Fibroblast of lung (primary cell): ENCODE data around the gene LRMDA.

Source experiments
- CTCF ChIP-seq, 2 donors: IDR thresholded peaks in 1 of 2; conservative IDR thresholded peaks in 1 of 2; 1 replicate in 1 of 2; 2 replicates in 1 of 2; pipeline ENCODE4 v1.5.1; 2011 to 2012; ENCODE audit warnings: low read length in 2 of 2, control low read depth in 1 of 2, inconsistent platforms in 1 of 2, low read depth in 1 of 2, mild to moderate bottlenecking in 1 of 2
- EZH2 ChIP-seq: IDR thresholded peaks from 2 replicates; pipeline ENCODE4 v1.5.1; 2012; ENCODE audit warnings: low read length, control low read depth, mild to moderate bottlenecking; ENCODE audit errors: missing control alignments

- TF ChIP-seq CTCF (conservative IDR thresholded peaks at IDR 0.05 in 1 of 2, IDR thresholded peaks at IDR 0.05 in 1 of 2; ENCODE audit: low read depth in 1 of 2, low read length in 2 of 2): no peak
- TF ChIP-seq EZH2: no peak
Measured at GRCh38 chr10:75688506-75689300, 257.3 kb downstream of the LRMDA start.
